ENCODE data around the gene ADCY1. TPM values are rescaled to one million over a fixed set of nuclear protein-coding genes. Genes with fewer than 3 reads are reported as not detected.
A peak's percentile ranks its signal among the peaks of the same experiment; 100 is the strongest.

Gene ADCY1
- total RNA-seq, 1 experiment from 2014 or later, result 3.1 TPM

GRCh38 chr7:45688382-45688781, 114.2 kb downstream of the ADCY1 start:
- ATAC-seq (no peak), DNase-seq (no peak)
- TF ChIP-seq CTCF (conservative IDR thresholded peaks at IDR 0.05; ENCODE audit: low read depth, low read length), result no peak
- no peak for TF ChIP-seq EZH2 (IDR thresholded peaks at IDR 0.05; ENCODE audit: low read length, unreplicated experiment)
- no peak for TF ChIP-seq EZH2phosphoT487 (IDR thresholded peaks at IDR 0.05; ENCODE audit: borderline replicate concordance, low read length)
- no peaks in the 10 kb centered on the region for H3K27me3 ChIP-seq (ENCODE audit: low read length)
- H3K27ac ChIP-seq (ENCODE audit: low read length), result no peak overlapping the region
- H3K79me2 ChIP-seq (ENCODE audit: low read length), result no peaks in the 10 kb centered on the region
- no peaks in the 10 kb centered on the region for H3K36me3 ChIP-seq (ENCODE audit: low read depth, low read length)
- no peaks in the 10 kb centered on the region for H3K9me2 ChIP-seq (replicated peaks; ENCODE audit: low read length)
- intact Hi-C loops (cut with micrococcal nuclease), result no loop called here
- BruUV-seq (replicated peaks), result no TSS peak
- no peak overlapping the region for H3K4me3 ChIP-seq (ENCODE audit: low read length)
- H3K4me2 ChIP-seq (ENCODE audit: low read length), result no peak overlapping the region
- peaks cover 3% of the 10 kb centered on the region; the same call in 1 of the 2 replicates for H3K4me1 ChIP-seq (ENCODE audit: insufficient read depth, low read length)
- POLR2A ChIA-PET (ENCODE audit: unreplicated experiment), result no interaction called here
- no peak overlapping the region for H2AFZ ChIP-seq (ENCODE audit: low read length)
- CTCF ChIA-PET, result no interaction called here
- no peaks in the 10 kb centered on the region for H3F3A ChIP-seq (ENCODE audit: low read length, unreplicated experiment)
- no peaks in the 10 kb centered on the region for H4K20me1 ChIP-seq (ENCODE audit: low read length)
- no peaks in the 10 kb centered on the region for H3K9me3 ChIP-seq (ENCODE audit: low read length)
- H3K9ac ChIP-seq (ENCODE audit: low read length), result no peak overlapping the region

- BruUV-seq (replicated peaks), result no TSS peak
- H3K9me2 ChIP-seq (replicated peaks; ENCODE audit: low read length), result no peaks in the 10 kb centered on the region
- no peak overlapping the region for H3K4me3 ChIP-seq (ENCODE audit: low read length)
- H2AFZ ChIP-seq (ENCODE audit: low read length), result no peak overlapping the region
- H3K27me3 ChIP-seq (ENCODE audit: low read length), result no peaks in the 10 kb centered on the region
- no peaks in the 10 kb centered on the region for H3K36me3 ChIP-seq (ENCODE audit: low read depth, low read length)
- CTCF ChIA-PET, result interaction anchor here (0.8 kb wide), 1 partner anchor 168 kb away, joined by 3 read pairs; no protein-coding TSS in a partner anchor
- H3K4me2 ChIP-seq (ENCODE audit: low read length), result no peak overlapping the region
- intact Hi-C loops (cut with micrococcal nuclease), result no loop called here
- POLR2A ChIA-PET (ENCODE audit: unreplicated experiment), result no interaction called here
- DNase-seq (peak; percentile 53), ATAC-seq (peak; percentile 88)
- H3K79me2 ChIP-seq (ENCODE audit: low read length), result no peaks in the 10 kb centered on the region
- no peaks in the 10 kb centered on the region for H3K9me3 ChIP-seq (ENCODE audit: low read length)
- no peak for TF ChIP-seq CTCF (conservative IDR thresholded peaks at IDR 0.05; ENCODE audit: low read depth, low read length)
- TF ChIP-seq EZH2 (IDR thresholded peaks at IDR 0.05; ENCODE audit: low read length, unreplicated experiment), result no peak
- no peak for TF ChIP-seq EZH2phosphoT487 (IDR thresholded peaks at IDR 0.05; ENCODE audit: borderline replicate concordance, low read length)
- no peak overlapping the region for H3K27ac ChIP-seq (ENCODE audit: low read length)
- H3K4me1 ChIP-seq (ENCODE audit: insufficient read depth, low read length), result peaks cover 3% of the 10 kb centered on the region; the same call in 1 of the 2 replicates
- H3F3A ChIP-seq (ENCODE audit: low read length, unreplicated experiment), result no peaks in the 10 kb centered on the region
- H4K20me1 ChIP-seq (ENCODE audit: low read length), result no peaks in the 10 kb centered on the region
- no peak overlapping the region for H3K9ac ChIP-seq (ENCODE audit: low read length)
Observed at GRCh38 chr7:45689011-45689796, 115.0 kb downstream of the ADCY1 start.

Measured in PC-3 (cell line).